Inflammatory macrophage (primary cell): ENCODE measurements around the gene AHCY.
A peak's percentile ranks its signal among the peaks of the same experiment; 100 is the strongest.
"Not testable (repeated sequence)": the region's sequence is repeated elsewhere in the genome, so short reads cannot be mapped to it uniquely, and the experiment has no call there.

Experiments
- DNase-seq, 2 donors: peaks; one replicate each; pipeline ENCODE4 v3.0.0-alpha.2; 2020 to 2022

Gene AHCY

GRCh38 chr20:34322267-34323105, 19.3 kb upstream of the AHCY start:
- no peak for DNase-seq

- no peak for DNase-seq
These were observed 17.7 kb upstream of the AHCY start for GRCh38 chr20:34320861-34321260.

DNA sequence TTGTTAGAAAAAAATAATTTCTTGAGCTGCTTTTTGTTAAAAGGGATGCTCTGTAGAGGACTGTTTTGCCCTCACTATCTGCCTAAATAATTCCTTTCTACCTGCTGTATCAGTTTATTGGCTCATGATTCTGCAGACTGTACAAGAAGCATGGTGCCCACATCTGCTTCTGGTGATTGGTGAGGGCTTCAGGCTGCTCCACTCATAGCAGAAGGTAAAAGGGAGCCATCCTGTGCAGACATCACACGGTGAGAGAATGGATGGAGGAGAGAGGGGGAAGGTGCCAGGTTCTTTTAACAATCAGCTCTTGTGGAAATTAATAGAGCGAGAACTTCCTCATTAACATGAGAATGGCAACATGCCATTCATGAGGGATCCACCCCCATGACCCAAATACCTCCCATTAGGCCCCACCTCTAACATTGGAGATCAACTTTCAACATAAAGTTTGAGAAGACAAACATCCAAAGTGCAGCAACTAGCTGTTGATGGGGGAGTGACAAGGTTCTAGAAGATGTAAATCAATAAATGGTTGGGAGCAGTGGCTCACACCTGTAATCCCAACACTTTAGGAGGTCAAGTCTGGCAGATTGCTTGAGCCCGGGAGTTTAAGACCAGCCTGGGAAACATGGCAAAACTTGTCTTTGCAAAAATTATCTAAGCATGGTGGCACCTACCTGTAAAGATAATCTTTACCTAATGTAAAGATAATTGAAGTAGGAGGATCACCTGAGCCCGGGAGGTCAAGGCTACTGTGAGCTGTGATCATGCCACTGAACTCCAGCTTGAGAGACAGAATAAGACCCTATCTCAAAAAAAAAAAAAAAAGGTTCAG, 15.7 kb upstream of the AHCY start:
- DNase-seq: no peak

DNA sequence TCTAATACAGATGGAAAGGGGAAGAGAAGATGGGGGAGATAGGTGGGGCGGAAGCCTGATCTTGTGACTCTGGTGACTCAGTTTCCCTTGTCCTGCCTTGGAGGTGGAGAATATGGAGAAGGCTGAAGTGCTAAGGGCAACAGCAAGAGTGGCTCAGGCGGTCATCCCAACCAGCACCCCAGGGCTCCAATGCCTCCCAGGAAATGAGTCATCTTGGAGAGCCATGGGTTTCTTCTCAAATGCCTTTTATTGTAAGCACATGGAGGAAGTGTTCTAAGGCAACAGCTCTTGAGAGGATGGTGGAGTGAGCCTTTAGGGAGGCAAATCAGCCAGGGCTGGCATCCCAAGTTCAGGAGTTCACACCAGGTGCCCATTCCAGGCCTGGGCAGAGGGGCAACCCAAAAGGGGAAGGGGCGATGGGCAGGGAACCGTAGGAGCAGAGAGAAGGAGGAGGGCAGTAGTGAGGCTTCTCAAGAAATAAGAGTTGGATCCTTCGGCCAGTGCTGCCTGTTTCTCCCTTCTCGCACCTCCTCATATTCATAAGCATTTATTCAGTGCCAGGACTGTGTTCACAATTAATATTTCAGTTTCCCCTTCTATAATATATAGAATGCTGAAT, 13.2 kb upstream of the AHCY start:
- DNase-seq: peak; percentile 50 to 62

DNA sequence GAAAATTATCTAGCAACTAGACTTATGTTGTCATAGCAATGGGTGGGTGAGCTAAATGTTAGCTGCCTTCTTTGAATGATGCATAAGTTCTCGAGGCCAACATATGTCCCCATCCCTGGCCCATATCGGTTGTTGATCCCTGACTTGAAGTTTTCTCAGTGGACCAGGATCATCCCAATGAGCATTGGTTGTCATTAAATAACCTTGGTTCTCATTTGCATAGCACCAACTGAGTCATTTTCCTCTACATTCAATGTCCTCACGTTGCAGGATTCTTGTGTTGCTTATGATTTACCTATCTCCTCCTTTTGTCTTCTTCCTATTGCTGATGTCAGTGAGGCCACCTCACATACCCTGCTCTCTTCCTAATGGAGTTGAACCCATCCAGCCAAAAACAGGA, 12.1 kb upstream of the AHCY start:
- no peak for DNase-seq

- DNase-seq: peak; percentile 90 to 91
These were observed 9.5 kb upstream of the AHCY start for GRCh38 chr20:34312544-34313217.

- DNase-seq: no peak
These were observed 8.9 kb upstream of the AHCY start for GRCh38 chr20:34312024-34312460.

DNA sequence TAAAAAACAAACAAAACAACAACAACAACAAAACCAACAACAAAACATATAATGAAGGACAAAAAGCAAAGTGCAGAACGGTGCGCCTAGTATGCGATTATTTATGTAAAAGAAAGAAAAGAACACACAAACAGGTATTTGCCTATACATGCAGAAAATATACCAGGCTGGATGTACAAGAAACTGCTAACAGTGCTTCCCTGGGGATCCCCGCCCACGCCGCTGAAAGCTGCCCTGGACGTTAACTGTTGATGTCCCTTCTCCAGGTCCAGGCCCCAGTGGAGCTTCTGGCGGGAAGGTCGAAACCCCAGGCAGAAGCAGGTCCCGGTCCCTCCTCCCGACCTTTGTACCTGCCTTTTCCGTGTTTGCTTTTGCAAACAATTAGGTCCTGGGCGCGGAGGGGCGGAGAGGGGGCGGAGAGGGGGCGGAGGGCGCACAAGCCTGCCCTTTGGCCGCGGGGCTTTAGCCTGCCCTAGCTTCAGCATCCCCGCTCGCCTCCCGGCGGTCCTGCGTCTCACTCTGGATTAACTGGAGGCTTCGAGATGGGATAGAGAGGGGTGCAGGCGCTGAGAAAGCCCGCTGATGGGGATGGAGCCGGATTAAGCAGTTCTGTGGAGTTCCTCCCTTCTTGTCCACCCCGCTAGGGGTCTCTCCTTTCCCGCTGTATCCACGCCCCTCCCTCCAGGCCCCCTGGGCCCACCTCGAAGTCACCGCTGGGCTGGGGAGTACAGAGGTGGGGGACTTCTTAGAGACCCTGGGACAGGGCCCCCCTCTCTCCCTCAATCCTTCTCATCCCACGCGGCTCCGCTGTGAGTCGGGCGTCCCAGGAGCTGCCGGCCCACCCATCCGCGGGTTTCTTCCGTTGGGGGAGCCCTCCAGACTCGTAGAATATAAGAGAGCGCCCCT, 8.2 kb upstream of the AHCY start:
- no peak for DNase-seq

- no peak for DNase-seq
These were observed 7.4 kb upstream of the AHCY start for GRCh38 chr20:34310481-34311117.

GRCh38 chr20:34309691-34310090, 6.5 kb upstream of the AHCY start:
- DNase-seq: no peak

- DNase-seq: peak; percentile 33 to 35
These were observed 2.4 kb upstream of the AHCY start for GRCh38 chr20:34305333-34306230.

GRCh38 chr20:34302312-34302722, 838 bp downstream of the AHCY start:
- DNase-seq: no peak

DNA sequence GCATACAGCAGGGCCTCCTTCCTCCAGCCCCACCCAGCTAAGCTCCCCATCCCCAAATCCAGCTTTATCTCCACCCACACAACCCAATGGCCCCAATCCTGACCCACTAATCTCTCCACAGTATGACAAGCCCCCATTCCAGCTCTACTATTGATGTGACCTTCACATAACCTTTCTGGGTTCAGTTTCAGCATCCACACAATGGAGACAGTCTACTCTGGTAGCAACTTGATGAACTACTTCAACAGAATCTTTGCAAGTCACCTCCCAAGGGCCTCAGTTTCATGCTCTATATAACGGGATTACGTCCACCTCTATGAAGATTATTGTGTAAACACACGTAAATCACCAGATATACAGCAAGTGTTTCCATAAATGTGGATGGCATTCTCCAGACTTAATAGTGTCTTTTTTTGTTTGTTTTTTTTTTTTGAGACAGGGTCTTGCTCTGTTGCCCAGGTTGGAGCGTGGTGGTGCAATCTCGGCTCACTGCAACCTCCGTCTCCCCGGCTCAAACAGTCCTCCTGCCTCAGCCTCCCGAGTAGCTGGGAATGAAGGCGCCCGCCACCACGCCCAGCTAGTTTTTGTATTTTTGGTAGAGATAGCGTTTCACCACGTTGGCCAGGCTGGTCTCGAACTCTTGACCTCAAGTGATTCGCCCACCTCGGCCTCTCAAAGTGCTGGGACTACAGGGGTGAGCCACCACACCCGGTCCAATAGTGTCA, 1.4 kb downstream of the AHCY start:
- no peak for DNase-seq

DNA sequence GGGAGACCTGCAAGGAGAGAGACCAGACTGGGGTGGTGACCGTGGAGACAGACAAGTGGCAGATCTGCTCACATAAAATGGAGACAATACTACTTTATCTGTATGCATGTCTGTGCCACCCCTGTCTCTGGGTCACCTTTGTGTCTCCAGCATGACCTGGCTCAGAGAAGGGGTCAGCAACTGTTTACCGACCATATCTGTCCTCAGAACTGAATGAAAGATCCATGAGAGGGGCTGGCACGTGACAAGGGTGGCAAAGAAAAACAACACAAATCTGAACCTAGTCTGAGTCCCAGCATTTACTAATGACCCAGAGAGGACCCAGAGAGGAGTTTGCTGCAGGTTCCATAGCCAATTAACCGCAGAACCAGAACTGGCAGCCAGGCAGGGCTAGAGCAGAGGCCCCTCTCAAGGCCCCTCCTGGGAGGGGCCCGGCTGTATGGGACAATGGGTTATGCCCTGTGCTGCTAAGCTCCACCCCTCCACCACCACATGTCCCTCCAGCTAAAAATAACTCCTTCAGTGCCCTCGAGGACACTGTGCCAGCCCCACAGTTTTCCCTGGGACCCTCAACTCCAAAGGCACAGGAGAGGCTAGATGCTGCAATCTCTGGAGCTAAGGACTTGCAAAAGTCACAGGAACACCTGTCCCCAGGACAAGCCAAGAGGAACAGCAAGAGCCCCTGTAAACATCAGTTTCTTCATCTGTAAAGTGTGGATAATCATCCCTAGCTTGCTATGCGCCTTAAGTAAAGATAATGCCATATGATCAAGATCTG, 2.2 kb downstream of the AHCY start:
- DNase-seq: no peak

DNA sequence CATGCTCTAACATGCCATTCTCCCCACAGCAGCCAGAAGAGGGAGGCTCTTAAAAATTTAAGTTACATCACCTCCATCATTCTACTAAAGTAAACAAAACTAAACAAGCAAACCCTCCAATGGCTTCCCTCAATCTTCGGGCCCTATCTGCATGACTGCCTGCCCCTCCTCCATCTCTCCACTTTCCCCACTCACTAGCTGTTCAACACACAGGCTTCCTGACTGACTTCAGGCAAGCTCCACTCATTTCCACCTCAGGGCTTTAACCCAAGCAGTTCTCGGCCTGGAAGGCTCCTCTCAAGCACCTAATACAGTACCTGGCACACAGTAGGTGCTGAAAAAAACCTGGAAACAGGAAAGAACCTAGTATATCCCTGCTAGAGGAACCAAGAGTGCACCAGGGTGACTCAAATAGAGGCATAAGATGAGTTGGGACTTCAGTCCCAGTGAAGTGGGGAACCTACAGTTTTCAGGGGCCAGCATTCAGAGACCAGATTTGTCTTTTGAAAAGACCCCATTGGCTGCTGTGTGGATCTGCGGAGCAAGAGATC, 2.8 kb downstream of the AHCY start:
- no peak for DNase-seq

DNA sequence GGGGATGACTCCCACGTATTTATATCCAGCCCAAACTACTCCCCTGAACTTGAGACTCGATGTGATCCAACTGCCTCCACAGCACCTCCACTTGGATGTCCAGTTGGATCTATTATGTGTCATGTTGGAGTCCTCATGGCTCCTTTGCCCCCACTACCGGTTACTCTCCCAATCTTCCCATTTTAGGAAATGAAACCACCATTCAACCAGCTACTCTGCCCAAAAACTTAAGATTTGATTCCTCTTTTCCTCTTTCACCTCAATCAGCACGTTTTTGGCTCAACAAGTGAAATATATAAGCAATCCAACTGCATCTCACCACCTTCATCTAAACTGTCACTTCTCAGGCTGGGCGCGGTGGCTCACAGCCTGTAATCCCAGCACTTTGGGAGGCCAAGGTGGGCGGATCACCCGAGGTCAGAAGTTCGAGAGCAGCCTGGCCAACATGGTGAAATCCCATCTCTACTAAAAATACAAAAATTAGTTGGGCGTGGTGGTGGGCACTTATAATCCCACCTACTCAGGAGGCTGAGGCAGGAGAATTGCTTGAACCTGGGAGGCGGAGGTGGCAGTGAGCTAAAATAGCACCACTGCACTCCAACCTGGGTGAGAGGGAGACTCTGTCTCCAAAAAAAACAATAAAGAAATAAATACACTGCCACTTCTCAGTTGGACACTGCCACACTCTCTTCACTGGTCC, 3.4 kb downstream of the AHCY start:
- DNase-seq: peak; percentile 37 to 48

- DNase-seq: not testable (repeated sequence)
These were observed 4.8 kb downstream of the AHCY start for GRCh38 chr20:34298294-34298784.
